Activated B cell treated with CpG ODN at 0.5 μM for 24 hours (primary cell): ENCODE data around the gene N4BP2L2. TPM values are rescaled to one million over a fixed set of nuclear protein-coding genes. Genes with fewer than 3 reads are reported as not detected.
"Not testable (repeated sequence)": the region's sequence is repeated elsewhere in the genome, so short reads cannot be mapped to it uniquely, and the experiment has no call there.

Source experiments
- ATAC-seq: fragments of 200-7000 bp; cut with Tn5 transposase; one replicate; pipeline ENCODE4 v1.10.0; 2021; ENCODE audit warnings: low read depth, mild to moderate bottlenecking, moderate library complexity
- CTCF ChIA-PET: fragments of 350-600 bp; sonication (Branson Sonifier 250); formaldehyde crosslinking; loops from one replicate; lab custom pipeline; 2021; ENCODE audit warnings: antibody characterized with exemption; lab: Charles Lee
- POLR2A ChIA-PET: fragments of 350-600 bp; sonication (Branson Sonifier 250); formaldehyde crosslinking; loops from one replicate; lab custom pipeline; 2021; ENCODE audit warnings: antibody characterized with exemption; lab: Charles Lee
- DNase-seq: peaks from one replicate; pipeline ENCODE4 v3.0.0; 2022
- H3K27ac Mint-ChIP-seq: one replicate; pipeline ENCODE4 v1.8.0; 2020; ENCODE audit warnings: mixed read lengths
- H3K27me3 Mint-ChIP-seq: one replicate; pipeline ENCODE4 v1.8.0; 2021; ENCODE audit warnings: mixed read lengths
- H3K36me3 Mint-ChIP-seq: one replicate; pipeline ENCODE4 v1.8.0; 2021; ENCODE audit warnings: low read depth, mixed read lengths
- H3K4me1 Mint-ChIP-seq: one replicate; pipeline ENCODE4 v1.8.0; 2021; ENCODE audit warnings: mixed read lengths
- H3K4me3 Mint-ChIP-seq: one replicate; pipeline ENCODE4 v1.8.0; 2020; ENCODE audit warnings: mild to moderate bottlenecking, mixed read lengths
- H3K9me3 Mint-ChIP-seq: one replicate; pipeline ENCODE4 v1.8.0; 2020; ENCODE audit warnings: mixed read lengths
- CTCF ChIP-seq: fragments of 200-600 bp; IDR thresholded peaks from one replicate; pipeline ENCODE4 v1.8.0; 2022; ENCODE audit warnings: antibody characterized with exemption, mild to moderate bottlenecking
- intact Hi-C: fragments of 100-400 bp; cut with micrococcal nuclease; formaldehyde crosslinking; loops from one replicate; pipeline ENCODE4 v1.15.1; 2024
- total RNA-seq: library from RNA; stranded (reverse); gene quantifications from 2 replicates; pipeline ENCODE4 v1.2.3, GENCODE V29; 2022

The N4BP2L2 gene
- total RNA-seq, 1 donor from 2014 or later: 153 TPM

DNA sequence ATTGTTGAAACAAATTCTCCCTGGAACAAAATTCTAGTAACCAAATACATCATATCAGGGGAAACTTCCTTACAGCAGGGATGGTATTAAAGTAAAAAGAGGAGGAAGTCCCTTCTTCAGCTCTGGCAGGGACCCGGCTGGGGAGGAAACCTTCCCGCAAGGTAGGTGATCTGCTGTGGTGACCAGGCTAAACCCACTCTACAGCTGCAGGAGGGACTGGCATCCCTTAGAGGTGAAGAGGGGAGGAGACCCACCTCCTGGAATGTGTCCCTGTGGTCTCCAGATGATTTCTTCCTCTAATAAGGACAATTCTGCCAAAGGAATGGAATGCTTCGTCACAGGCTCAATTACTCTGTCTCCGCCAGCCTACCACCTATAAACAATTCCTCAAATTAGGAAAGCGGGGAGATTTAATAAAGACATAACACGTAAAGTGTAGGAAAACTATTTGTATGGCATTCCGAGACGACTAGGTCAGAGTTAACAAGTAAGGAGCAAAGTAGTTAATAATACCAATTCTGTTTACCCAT, 47.0 kb upstream of the N4BP2L2 start:
- POLR2A ChIA-PET: interaction anchor here (0.7 to 1.6 kb wide), 13 partner anchors 39 to 1138 kb away, joined by 3 to 10 read pairs (median 5); partner anchors contain the start of genes BRCA2, N4BP2L1, N4BP2L2 and ZAR1L
- ATAC-seq (no peak), DNase-seq (peak; percentile 16)
- Mint-ChIP-seq H3K4me3 (peak overlapping the region; percentile 88), H3K9me3 (no peaks in the 10 kb centered on the region), H3K4me1 (peaks cover 39% of the 10 kb centered on the region), H3K36me3 (peaks cover 9% of the 10 kb centered on the region), H3K27me3 (no peaks in the 10 kb centered on the region), H3K27ac (peak overlapping the region; percentile 77)
- CTCF ChIA-PET: interaction anchor here (0.6 to 2.1 kb wide), 27 partner anchors 10 to 1138 kb away, joined by 3 to 24 read pairs (median 4); partner anchors contain the start of genes BRCA2, N4BP2L2 and ZAR1L
- no peak for TF ChIP-seq CTCF
- intact Hi-C loops: loop anchor here (1.0 to 10.0 kb wide), 13 partner anchors 47 to 1385 kb away; partner anchors contain the start of genes BRCA2, KL, N4BP2L2 and RFC3

- POLR2A ChIA-PET: no interaction called here
- no peak for ATAC-seq
- Mint-ChIP-seq H3K36me3 (peaks cover 9% of the 10 kb centered on the region), H3K9me3 (peaks cover 2% of the 10 kb centered on the region), H3K4me3 (no peak overlapping the region), H3K27ac (no peak overlapping the region), H3K4me1 (peaks cover 15% of the 10 kb centered on the region), H3K27me3 (no peaks in the 10 kb centered on the region)
- DNase-seq: no peak
- intact Hi-C loops: loop anchor here (10.0 kb wide), 1 partner anchor 432 kb away; the partner anchor contains the start of gene KL
- CTCF ChIA-PET: interaction anchor here (3.7 kb wide), 1 partner anchor 203 kb away, joined by 34 read pairs; no protein-coding TSS in a partner anchor
- no peak for TF ChIP-seq CTCF
Measured at GRCh38 chr13:32582991-32583390, 44.4 kb upstream of the N4BP2L2 start.

DNA sequence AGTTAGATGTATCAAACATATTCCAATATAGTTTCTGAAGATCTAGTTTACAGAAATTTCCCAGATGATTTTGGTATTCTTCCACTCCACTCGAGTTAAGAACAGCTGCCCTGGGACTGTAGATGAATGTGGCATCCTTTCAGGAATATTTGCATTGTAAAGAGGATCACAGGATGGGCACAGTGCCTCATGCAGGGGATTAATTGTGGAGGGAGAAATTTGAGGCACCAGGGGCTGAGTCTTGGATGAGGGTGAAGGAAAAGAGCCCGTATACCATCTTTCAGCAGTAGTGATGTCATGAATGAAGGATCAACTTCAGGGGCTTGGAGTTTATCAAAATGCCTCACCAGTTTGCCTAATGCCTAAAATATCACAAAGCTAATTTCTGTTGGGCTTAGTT, 43.7 kb upstream of the N4BP2L2 start:
- Mint-ChIP-seq H3K4me1 (peaks cover 9% of the 10 kb centered on the region), H3K27me3 (no peaks in the 10 kb centered on the region), H3K36me3 (peaks cover 6% of the 10 kb centered on the region), H3K27ac (no peak overlapping the region), H3K9me3 (peaks cover 4% of the 10 kb centered on the region), H3K4me3 (no peak overlapping the region)
- intact Hi-C loops: loop anchor here (10.0 kb wide), 1 partner anchor 433 kb away; the partner anchor contains the start of gene KL
- no peak for ATAC-seq
- no peak for TF ChIP-seq CTCF
- ChIA-PET CTCF (interaction anchor here (1.4 to 3.7 kb wide), 5 partner anchors 44 to 673 kb away, joined by 4 to 34 read pairs (median 15); partner anchors contain the start of gene N4BP2L2), POLR2A (no interaction called here)
- no peak for DNase-seq

GRCh38 chr13:32581177-32581786, 42.7 kb upstream of the N4BP2L2 start:
- Mint-ChIP-seq H3K4me1 (peaks cover 9% of the 10 kb centered on the region), H3K27me3 (no peaks in the 10 kb centered on the region), H3K27ac (no peak overlapping the region), H3K9me3 (peaks cover 10% of the 10 kb centered on the region), H3K36me3 (peaks cover 8% of the 10 kb centered on the region), H3K4me3 (no peak overlapping the region)
- TF ChIP-seq CTCF: no peak
- intact Hi-C loops: loop anchor here (1.0 to 10.0 kb wide), 9 partner anchors 43 to 671 kb away; partner anchors contain the start of genes KL, N4BP2L1 and N4BP2L2
- ChIA-PET POLR2A (no interaction called here), CTCF (interaction anchor here (0.7 to 3.7 kb wide), 23 partner anchors 11 to 672 kb away, joined by 3 to 34 read pairs (median 3); partner anchors contain the start of genes BRCA2, N4BP2L2 and ZAR1L)
- ATAC-seq (no peak), DNase-seq (no peak)

DNA sequence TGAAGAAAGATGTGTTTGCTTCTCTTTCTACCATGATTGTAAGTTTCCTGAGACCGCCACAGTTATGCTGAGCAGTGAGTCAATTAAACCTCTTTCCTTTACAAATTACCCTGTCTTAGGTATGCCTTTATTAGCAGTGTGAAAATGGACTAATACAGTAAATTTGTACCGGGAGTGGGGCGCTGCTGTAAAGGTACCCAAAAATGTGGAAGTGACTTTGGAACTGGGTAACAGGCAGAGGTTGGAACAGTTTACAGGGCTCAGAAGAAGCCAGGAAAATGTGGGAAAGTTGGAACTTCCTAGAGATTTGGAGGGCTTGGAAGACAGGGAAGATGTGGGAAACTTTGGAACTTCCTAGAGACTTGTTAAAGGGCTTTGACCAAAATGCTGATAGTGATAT, 38.4 kb upstream of the N4BP2L2 start:
- ATAC-seq (no peak), DNase-seq (no peak)
- ChIA-PET CTCF (no interaction called here), POLR2A (no interaction called here)
- intact Hi-C loops: no loop called here
- H3K27me3 Mint-ChIP-seq: no peaks in the 10 kb centered on the region
- no peaks in the 10 kb centered on the region for H3K4me1 Mint-ChIP-seq
- no peak overlapping the region for H3K27ac Mint-ChIP-seq
- H3K9me3 Mint-ChIP-seq: peaks cover 10% of the 10 kb centered on the region
- peaks cover 8% of the 10 kb centered on the region for H3K36me3 Mint-ChIP-seq
- no peak for TF ChIP-seq CTCF
- no peak overlapping the region for H3K4me3 Mint-ChIP-seq

DNA sequence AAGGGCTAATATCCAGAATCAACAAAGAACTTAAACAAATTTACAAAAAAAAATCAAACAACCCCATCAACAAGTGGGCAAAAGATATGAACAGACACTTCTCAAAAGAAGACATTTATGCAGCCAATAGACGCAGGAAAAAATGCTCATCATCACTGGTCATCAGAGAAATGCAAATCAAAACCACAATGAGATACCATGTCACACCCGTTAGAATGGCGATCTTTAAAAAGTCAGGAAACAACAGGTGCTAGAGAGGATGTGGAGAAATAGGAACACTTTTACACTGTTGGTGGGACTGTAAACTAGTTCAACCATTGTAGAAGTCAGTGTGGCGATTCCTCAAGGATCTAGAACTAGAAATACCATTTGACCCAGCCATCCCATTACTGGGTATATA, 37.1 kb upstream of the N4BP2L2 start:
- DNase-seq, POLR2A ChIA-PET, H3K4me3 Mint-ChIP-seq, H3K36me3 Mint-ChIP-seq, H3K27ac Mint-ChIP-seq, ATAC-seq, intact Hi-C loops, CTCF ChIA-PET, H3K27me3 Mint-ChIP-seq, H3K4me1 Mint-ChIP-seq: not testable (repeated sequence)
- H3K9me3 Mint-ChIP-seq: peaks cover 10% of the 10 kb centered on the region

- H3K4me1 Mint-ChIP-seq, H3K36me3 Mint-ChIP-seq, H3K27me3 Mint-ChIP-seq, CTCF ChIA-PET, H3K27ac Mint-ChIP-seq, H3K4me3 Mint-ChIP-seq, DNase-seq, intact Hi-C loops, ATAC-seq: not testable (repeated sequence)
- POLR2A ChIA-PET: interaction anchor here (0.7 kb wide), 1 partner anchor 540 kb away, joined by 6 read pairs; no protein-coding TSS in a partner anchor
- peaks cover 10% of the 10 kb centered on the region for H3K9me3 Mint-ChIP-seq
Measured at GRCh38 chr13:32560842-32561241, 22.2 kb upstream of the N4BP2L2 start.
